ENCODE data around the gene IL1B.

Gene IL1B

GRCh38 chr2:112836695-112837117, at the start of gene IL1B:
Gene IL1B, minus strand, starts transcription at chr2:112836779. Its CDS starts 550 bp downstream, at chr2:112836229.
- Histone ChIP-seq H3K27ac (ENCODE audit: low read depth in 2 of 2, low read length in 2 of 2) (no peak within 1 kb of the TSS), H3K27me3 (ENCODE audit: control insufficient read depth in 2 of 2, insufficient read depth in 2 of 2, low read length in 2 of 2) (no peaks in the 10 kb centered on the region), H3K9me3 (ENCODE audit: control insufficient read depth in 2 of 2, low read length in 2 of 2) (no peaks in the 10 kb centered on the region), H3K9ac (ENCODE audit: low read depth in 1 of 2, low read length in 2 of 2) (no peak within 1 kb of the TSS), H3K4me3 (ENCODE audit: low read length in 2 of 2) (peak within 1 kb of the TSS in 1 of 2 donors; percentile 35), H3K36me3 (ENCODE audit: control insufficient read depth in 2 of 2, insufficient read depth in 2 of 2, low read length in 2 of 2) (no peaks in the 10 kb centered on the region), H3K4me1 (ENCODE audit: control insufficient read depth in 2 of 2, insufficient read depth in 2 of 2, low read length in 2 of 2) (peaks cover 23 to 25% of the 10 kb centered on the region in 2 donors)

GRCh38 chr2:112886291-112886690, 49.7 kb upstream of the IL1B start:
- Histone ChIP-seq H3K27me3 (ENCODE audit: control insufficient read depth in 2 of 2, insufficient read depth in 2 of 2, low read length in 2 of 2) (no peaks in the 10 kb centered on the region), H3K27ac (ENCODE audit: low read depth in 2 of 2, low read length in 2 of 2) (no peak overlapping the region), H3K4me3 (ENCODE audit: low read length in 2 of 2) (no peak overlapping the region), H3K36me3 (ENCODE audit: control insufficient read depth in 2 of 2, insufficient read depth in 2 of 2, low read length in 2 of 2) (no peaks in the 10 kb centered on the region), H3K4me1 (ENCODE audit: control insufficient read depth in 2 of 2, insufficient read depth in 2 of 2, low read length in 2 of 2) (no peaks in the 10 kb centered on the region), H3K9ac (ENCODE audit: low read depth in 1 of 2, low read length in 2 of 2) (no peak overlapping the region), H3K9me3 (ENCODE audit: control insufficient read depth in 2 of 2, low read length in 2 of 2) (no peaks in the 10 kb centered on the region)

GRCh38 chr2:112885506-112885902, 48.9 kb upstream of the IL1B start:
- Histone ChIP-seq H3K27ac (ENCODE audit: low read depth in 2 of 2, low read length in 2 of 2) (no peak overlapping the region), H3K9me3 (ENCODE audit: control insufficient read depth in 2 of 2, low read length in 2 of 2) (no peaks in the 10 kb centered on the region), H3K36me3 (ENCODE audit: control insufficient read depth in 2 of 2, insufficient read depth in 2 of 2, low read length in 2 of 2) (no peaks in the 10 kb centered on the region), H3K9ac (ENCODE audit: low read depth in 1 of 2, low read length in 2 of 2) (no peak overlapping the region), H3K4me1 (ENCODE audit: control insufficient read depth in 2 of 2, insufficient read depth in 2 of 2, low read length in 2 of 2) (no peaks in the 10 kb centered on the region), H3K27me3 (ENCODE audit: control insufficient read depth in 2 of 2, insufficient read depth in 2 of 2, low read length in 2 of 2) (no peaks in the 10 kb centered on the region), H3K4me3 (ENCODE audit: low read length in 2 of 2) (no peak overlapping the region)

- no peak overlapping the region for H3K27ac ChIP-seq (ENCODE audit: low read depth in 2 of 2, low read length in 2 of 2)
- H3K9ac ChIP-seq (ENCODE audit: low read depth in 1 of 2, low read length in 2 of 2): peak overlapping the region in 1 of 2 donors; percentile 5
- H3K36me3 ChIP-seq (ENCODE audit: control insufficient read depth in 2 of 2, insufficient read depth in 2 of 2, low read length in 2 of 2): no peaks in the 10 kb centered on the region
- no peaks in the 10 kb centered on the region for H3K9me3 ChIP-seq (ENCODE audit: control insufficient read depth in 2 of 2, low read length in 2 of 2)
- no peak overlapping the region for H3K4me3 ChIP-seq (ENCODE audit: low read length in 2 of 2)
- H3K4me1 ChIP-seq (ENCODE audit: control insufficient read depth in 2 of 2, insufficient read depth in 2 of 2, low read length in 2 of 2): no peaks in the 10 kb centered on the region
- H3K27me3 ChIP-seq (ENCODE audit: control insufficient read depth in 2 of 2, insufficient read depth in 2 of 2, low read length in 2 of 2): no peaks in the 10 kb centered on the region
Measured at GRCh38 chr2:112884869-112885505, 48.4 kb upstream of the IL1B start.

- Histone ChIP-seq H3K27ac (ENCODE audit: low read depth in 2 of 2, low read length in 2 of 2) (no peak overlapping the region), H3K9ac (ENCODE audit: low read depth in 1 of 2, low read length in 2 of 2) (no peak overlapping the region), H3K9me3 (ENCODE audit: control insufficient read depth in 2 of 2, low read length in 2 of 2) (no peaks in the 10 kb centered on the region)
Measured at GRCh38 chr2:112883669-112884068, 47.1 kb upstream of the IL1B start.

GRCh38 chr2:112881217-112881985, 44.8 kb upstream of the IL1B start:
- H3K36me3 ChIP-seq (ENCODE audit: control insufficient read depth in 2 of 2, insufficient read depth in 2 of 2, low read length in 2 of 2): no peaks in the 10 kb centered on the region
- no peak overlapping the region for H3K4me3 ChIP-seq (ENCODE audit: low read length in 2 of 2)
- no peaks in the 10 kb centered on the region for H3K9me3 ChIP-seq (ENCODE audit: control insufficient read depth in 2 of 2, low read length in 2 of 2)
- H3K9ac ChIP-seq (ENCODE audit: low read depth in 1 of 2, low read length in 2 of 2): no peak overlapping the region
- H3K27me3 ChIP-seq (ENCODE audit: control insufficient read depth in 2 of 2, insufficient read depth in 2 of 2, low read length in 2 of 2): no peaks in the 10 kb centered on the region
- no peaks in the 10 kb centered on the region for H3K4me1 ChIP-seq (ENCODE audit: control insufficient read depth in 2 of 2, insufficient read depth in 2 of 2, low read length in 2 of 2)
- no peak overlapping the region for H3K27ac ChIP-seq (ENCODE audit: low read depth in 2 of 2, low read length in 2 of 2)

More at GRCh38 chr2:112883669-112884068, 47.1 kb upstream of the IL1B start:
- H3K4me1 ChIP-seq (ENCODE audit: control insufficient read depth in 2 of 2, insufficient read depth in 2 of 2, low read length in 2 of 2): no peaks in the 10 kb centered on the region
- H3K4me3 ChIP-seq (ENCODE audit: low read length in 2 of 2): no peak overlapping the region
- H3K36me3 ChIP-seq (ENCODE audit: control insufficient read depth in 2 of 2, insufficient read depth in 2 of 2, low read length in 2 of 2): no peaks in the 10 kb centered on the region
- H3K27me3 ChIP-seq (ENCODE audit: control insufficient read depth in 2 of 2, insufficient read depth in 2 of 2, low read length in 2 of 2): no peaks in the 10 kb centered on the region

GRCh38 chr2:112880696-112881095, 44.1 kb upstream of the IL1B start:
- Histone ChIP-seq H3K36me3 (ENCODE audit: control insufficient read depth in 2 of 2, insufficient read depth in 2 of 2, low read length in 2 of 2) (no peaks in the 10 kb centered on the region), H3K9ac (ENCODE audit: low read depth in 1 of 2, low read length in 2 of 2) (no peak overlapping the region), H3K9me3 (ENCODE audit: control insufficient read depth in 2 of 2, low read length in 2 of 2) (no peaks in the 10 kb centered on the region), H3K4me1 (ENCODE audit: control insufficient read depth in 2 of 2, insufficient read depth in 2 of 2, low read length in 2 of 2) (no peaks in the 10 kb centered on the region), H3K4me3 (ENCODE audit: low read length in 2 of 2) (no peak overlapping the region), H3K27me3 (ENCODE audit: control insufficient read depth in 2 of 2, insufficient read depth in 2 of 2, low read length in 2 of 2) (no peaks in the 10 kb centered on the region), H3K27ac (ENCODE audit: low read depth in 2 of 2, low read length in 2 of 2) (no peak overlapping the region)

GRCh38 chr2:112880091-112880531, 43.5 kb upstream of the IL1B start:
- Histone ChIP-seq H3K36me3 (ENCODE audit: control insufficient read depth in 2 of 2, insufficient read depth in 2 of 2, low read length in 2 of 2) (no peaks in the 10 kb centered on the region), H3K4me1 (ENCODE audit: control insufficient read depth in 2 of 2, insufficient read depth in 2 of 2, low read length in 2 of 2) (no peaks in the 10 kb centered on the region), H3K9ac (ENCODE audit: low read depth in 1 of 2, low read length in 2 of 2) (no peak overlapping the region), H3K4me3 (ENCODE audit: low read length in 2 of 2) (no peak overlapping the region), H3K27ac (ENCODE audit: low read depth in 2 of 2, low read length in 2 of 2) (no peak overlapping the region), H3K27me3 (ENCODE audit: control insufficient read depth in 2 of 2, insufficient read depth in 2 of 2, low read length in 2 of 2) (no peaks in the 10 kb centered on the region), H3K9me3 (ENCODE audit: control insufficient read depth in 2 of 2, low read length in 2 of 2) (no peaks in the 10 kb centered on the region)

- Histone ChIP-seq H3K4me1 (ENCODE audit: control insufficient read depth in 2 of 2, insufficient read depth in 2 of 2, low read length in 2 of 2) (no peaks in the 10 kb centered on the region), H3K4me3 (ENCODE audit: low read length in 2 of 2) (no peak overlapping the region), H3K9ac (ENCODE audit: low read depth in 1 of 2, low read length in 2 of 2) (no peak overlapping the region), H3K27me3 (ENCODE audit: control insufficient read depth in 2 of 2, insufficient read depth in 2 of 2, low read length in 2 of 2) (no peaks in the 10 kb centered on the region), H3K9me3 (ENCODE audit: control insufficient read depth in 2 of 2, low read length in 2 of 2) (no peaks in the 10 kb centered on the region), H3K27ac (ENCODE audit: low read depth in 2 of 2, low read length in 2 of 2) (no peak overlapping the region), H3K36me3 (ENCODE audit: control insufficient read depth in 2 of 2, insufficient read depth in 2 of 2, low read length in 2 of 2) (no peaks in the 10 kb centered on the region)
Measured at GRCh38 chr2:112879491-112880041, 43.0 kb upstream of the IL1B start.

- no peak overlapping the region for H3K27ac ChIP-seq (ENCODE audit: low read depth in 2 of 2, low read length in 2 of 2)
Measured at GRCh38 chr2:112877423-112877822, 40.8 kb upstream of the IL1B start.

More at GRCh38 chr2:112877423-112877822, 40.8 kb upstream of the IL1B start:
- Histone ChIP-seq H3K9ac (ENCODE audit: low read depth in 1 of 2, low read length in 2 of 2) (no peak overlapping the region), H3K4me1 (ENCODE audit: control insufficient read depth in 2 of 2, insufficient read depth in 2 of 2, low read length in 2 of 2) (no peaks in the 10 kb centered on the region), H3K9me3 (ENCODE audit: control insufficient read depth in 2 of 2, low read length in 2 of 2) (no peaks in the 10 kb centered on the region), H3K27me3 (ENCODE audit: control insufficient read depth in 2 of 2, insufficient read depth in 2 of 2, low read length in 2 of 2) (no peaks in the 10 kb centered on the region), H3K36me3 (ENCODE audit: control insufficient read depth in 2 of 2, insufficient read depth in 2 of 2, low read length in 2 of 2) (no peaks in the 10 kb centered on the region), H3K4me3 (ENCODE audit: low read length in 2 of 2) (no peak overlapping the region)
